Caco-2 (cell line): ENCODE data around the gene NCMAP. TPM values are rescaled to one million over a fixed set of nuclear protein-coding genes. Genes with fewer than 3 reads are reported as not detected.
A peak's percentile ranks its signal among the peaks of the same experiment; 100 is the strongest.

Experiments
- BruUV-seq: library from RNA; stranded (reverse); fragments of 400-500 nt; replicated peaks from 2 replicates; lab custom pipeline; 2021; lab: Mats Ljungman, UMichigan
- CTCF ChIA-PET: fragments of 300-600 bp; sonication (Branson Sonifier 250); formaldehyde crosslinking; loops from one replicate; lab custom pipeline; 2022; ENCODE audit warnings: antibody characterized with exemption; lab: Charles Lee
- POLR2A ChIA-PET: fragments of 300-600 bp; sonication (Branson Sonifier 250); formaldehyde crosslinking; loops from one replicate; lab custom pipeline; 2022; ENCODE audit warnings: antibody characterized with exemption; lab: Charles Lee
- DNase-seq, 2 experiments: peaks; one replicate each; pipeline versions ENCODE4 v3.0.0 to v3.0.0-alpha.2; 2020 to 2022
- H3K27me3 ChIP-seq: replicated peaks from 2 replicates; pipeline ENCODE4 v1.6.0; 2011; ENCODE audit warnings: low read length; ENCODE audit not compliant: control insufficient read depth, insufficient read depth
- H3K36me3 ChIP-seq: 2 replicates; pipeline ENCODE4 v1.5.1; 2011; ENCODE audit warnings: low read length; ENCODE audit not compliant: control insufficient read depth, insufficient read depth
- H3K4me1 ChIP-seq: fragments of 250-450 bp; sonication (Bioruptor Pico); 2 replicates; pipeline ENCODE4 v1.5.1; 2020; ENCODE audit warnings: mild to moderate bottlenecking
- H3K4me3 ChIP-seq: 2 replicates; pipeline ENCODE4 v1.5.1; 2011; ENCODE audit warnings: low read depth, mild to moderate bottlenecking, control low read depth, low read length
- H3K9me3 ChIP-seq: fragments of 250-450 bp; sonication (Bioruptor Pico); 2 replicates; pipeline ENCODE4 v1.5.1; 2020; ENCODE audit warnings: mild to moderate bottlenecking, moderate library complexity
- H3K27ac Mint-ChIP-seq: one replicate; pipeline ENCODE4 v1.8.0; 2022; ENCODE audit warnings: mixed read lengths; ENCODE audit not compliant: unreplicated experiment
- H3K27me3 Mint-ChIP-seq: one replicate; pipeline ENCODE4 v1.8.0; 2022; ENCODE audit warnings: mixed read lengths; ENCODE audit not compliant: insufficient read depth, unreplicated experiment
- H3K36me3 Mint-ChIP-seq: one replicate; pipeline ENCODE4 v1.8.0; 2022; ENCODE audit warnings: mild to moderate bottlenecking, mixed read lengths; ENCODE audit not compliant: insufficient read depth, unreplicated experiment
- H3K4me1 Mint-ChIP-seq: one replicate; pipeline ENCODE4 v1.8.0; 2022; ENCODE audit warnings: low read depth, mixed read lengths; ENCODE audit not compliant: unreplicated experiment
- H3K4me3 Mint-ChIP-seq: one replicate; pipeline ENCODE4 v1.8.0; 2022; ENCODE audit warnings: mild to moderate bottlenecking, moderate library complexity, mixed read lengths; ENCODE audit not compliant: unreplicated experiment
- H3K9me3 Mint-ChIP-seq: one replicate; pipeline ENCODE4 v1.8.0; 2022; ENCODE audit warnings: mixed read lengths; ENCODE audit not compliant: unreplicated experiment
- intact Hi-C: fragments of 100-400 bp; cut with micrococcal nuclease; formaldehyde crosslinking; loops from one replicate; pipeline ENCODE4 v1.10.0; 2022; ENCODE audit not compliant: unreplicated experiment
- total RNA-seq: library from RNA; stranded (reverse); gene quantifications from 2 replicates; pipeline ENCODE4 v1.2.3, GENCODE V29; 2022
- TF ChIP-seq, protein P1 (sequence below), 2 experiments: fragments of 200-600 bp in 1 of 2; IDR thresholded peaks; 1 replicate in 1 of 2; 2 replicates in 1 of 2; pipeline versions ENCODE4 v1.5.1 to v1.8.0; 2011 to 2022; ENCODE audit warnings: antibody characterized with exemption in 1 of 2, control low read depth in 1 of 2, inconsistent platforms in 1 of 2, low read depth in 1 of 2, low read length in 1 of 2, mild to moderate bottlenecking in 1 of 2, moderate library complexity in 1 of 2; ENCODE audit not compliant: insufficient read depth in 1 of 2, severe bottlenecking in 1 of 2, unreplicated experiment in 1 of 2

Gene NCMAP
- total RNA-seq, 1 experiment from 2014 or later = 0.43 TPM

DNA sequence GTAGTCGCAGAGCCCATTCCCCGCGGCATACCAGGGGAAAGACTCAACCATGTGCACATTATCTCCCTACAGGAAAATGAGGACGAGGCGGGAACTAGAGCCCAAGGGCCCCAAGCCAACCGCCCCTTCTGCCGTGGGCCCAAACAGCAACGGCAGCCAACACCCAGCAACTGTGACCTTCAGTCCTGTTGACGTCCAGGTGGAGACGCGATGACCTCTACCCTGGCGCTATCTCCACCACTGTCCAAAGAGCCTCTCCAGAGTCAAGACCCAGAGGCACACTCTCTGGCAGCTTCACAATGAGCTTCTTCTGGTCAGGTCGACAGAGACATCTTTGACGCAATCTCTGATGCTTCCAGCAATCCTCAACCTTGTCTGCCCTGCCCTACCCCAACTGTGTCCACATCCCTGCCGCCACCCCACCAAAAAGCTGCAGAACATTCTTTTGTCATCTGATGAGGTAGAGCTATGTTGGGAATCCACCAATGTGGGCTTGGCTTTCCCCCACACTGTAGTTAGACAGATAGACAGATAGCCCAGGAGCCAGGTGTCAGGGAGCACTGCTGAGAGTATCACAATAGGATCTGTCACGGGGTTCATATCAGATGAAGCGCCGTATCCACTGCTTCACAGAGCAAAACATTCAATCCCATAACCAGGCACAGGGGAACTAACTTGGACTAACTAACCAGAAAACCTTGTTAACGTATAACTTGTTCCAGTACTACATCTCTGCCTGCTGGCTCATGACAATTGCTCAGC, 49.8 kb downstream of the NCMAP start:
- CTCF ChIA-PET = interaction anchor here (0.6 kb wide), 1 partner anchor 190 kb away, joined by 4 read pairs; the partner anchor contains the start of gene NIPAL3
- DNase-seq = peak in 1 of 2 experiments; percentile 45

DNA sequence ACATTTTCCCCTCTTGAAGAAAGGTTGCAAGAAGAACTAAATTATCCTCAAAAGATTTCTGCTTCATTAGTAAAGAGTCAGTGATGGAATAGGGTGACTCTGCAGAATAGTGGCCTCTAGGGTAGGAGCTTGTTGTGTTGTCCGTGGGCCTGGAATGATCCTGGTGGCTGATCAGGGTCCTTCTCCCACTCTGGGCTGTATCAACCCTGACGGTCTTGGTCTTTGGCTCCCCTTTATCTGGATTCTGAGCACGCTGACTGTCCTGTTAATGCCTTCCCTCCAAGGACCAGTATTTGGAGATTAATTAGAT, 50.4 kb downstream of the NCMAP start:
- POLR2A ChIA-PET = no interaction called here

More for the DNA sequence above, 49.8 kb downstream of the NCMAP start:
- H3K4me1 ChIP-seq = no peaks in the 10 kb centered on the region
- Mint-ChIP-seq H3K36me3 (no peaks in the 10 kb centered on the region), H3K9me3 (no peaks in the 10 kb centered on the region), H3K4me1 (peaks cover 4% of the 10 kb centered on the region), H3K4me3 (no peak overlapping the region), H3K27me3 (no peaks in the 10 kb centered on the region), H3K27ac (no peak overlapping the region)
- TF ChIP-seq, protein P1, sequence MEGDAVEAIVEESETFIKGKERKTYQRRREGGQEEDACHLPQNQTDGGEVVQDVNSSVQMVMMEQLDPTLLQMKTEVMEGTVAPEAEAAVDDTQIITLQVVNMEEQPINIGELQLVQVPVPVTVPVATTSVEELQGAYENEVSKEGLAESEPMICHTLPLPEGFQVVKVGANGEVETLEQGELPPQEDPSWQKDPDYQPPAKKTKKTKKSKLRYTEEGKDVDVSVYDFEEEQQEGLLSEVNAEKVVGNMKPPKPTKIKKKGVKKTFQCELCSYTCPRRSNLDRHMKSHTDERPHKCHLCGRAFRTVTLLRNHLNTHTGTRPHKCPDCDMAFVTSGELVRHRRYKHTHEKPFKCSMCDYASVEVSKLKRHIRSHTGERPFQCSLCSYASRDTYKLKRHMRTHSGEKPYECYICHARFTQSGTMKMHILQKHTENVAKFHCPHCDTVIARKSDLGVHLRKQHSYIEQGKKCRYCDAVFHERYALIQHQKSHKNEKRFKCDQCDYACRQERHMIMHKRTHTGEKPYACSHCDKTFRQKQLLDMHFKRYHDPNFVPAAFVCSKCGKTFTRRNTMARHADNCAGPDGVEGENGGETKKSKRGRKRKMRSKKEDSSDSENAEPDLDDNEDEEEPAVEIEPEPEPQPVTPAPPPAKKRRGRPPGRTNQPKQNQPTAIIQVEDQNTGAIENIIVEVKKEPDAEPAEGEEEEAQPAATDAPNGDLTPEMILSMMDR (IDR thresholded peaks at IDR 0.05; ENCODE audit: insufficient read depth in 1 of 2, low read depth in 1 of 2, low read length in 1 of 2, severe bottlenecking in 1 of 2, unreplicated experiment in 1 of 2) = no peak
- H3K36me3 ChIP-seq = no peaks in the 10 kb centered on the region
- no peaks in the 10 kb centered on the region for H3K27me3 ChIP-seq
- POLR2A ChIA-PET = no interaction called here
- H3K4me3 ChIP-seq = no peak overlapping the region
- BruUV-seq = no TSS peak
- no peaks in the 10 kb centered on the region for H3K9me3 ChIP-seq
- intact Hi-C loops = no loop called here

DNA sequence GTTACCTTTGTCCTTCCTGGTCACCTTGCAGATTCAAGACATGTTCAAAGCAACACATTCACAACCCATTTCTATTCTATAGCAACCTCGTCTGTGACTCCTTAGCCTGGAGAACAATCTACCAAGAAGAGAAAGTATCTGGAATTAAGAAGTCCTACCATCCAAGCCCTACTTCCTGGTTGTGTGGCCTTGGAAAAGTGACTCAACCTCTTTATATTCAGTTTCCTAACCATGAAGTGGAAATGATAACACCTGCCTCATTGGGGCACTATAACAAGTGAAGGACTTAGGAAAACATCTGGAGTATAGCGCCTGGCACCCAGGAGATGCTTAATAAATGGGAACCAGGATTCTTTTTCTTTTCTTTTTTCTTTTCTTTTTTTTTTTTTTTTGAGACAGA, 50.7 kb downstream of the NCMAP start:
- H3K27me3 Mint-ChIP-seq = no peaks in the 10 kb centered on the region
- no peak for DNase-seq
- no peaks in the 10 kb centered on the region for H3K9me3 Mint-ChIP-seq
- Histone ChIP-seq H3K4me1 (no peaks in the 10 kb centered on the region), H3K27me3 (no peaks in the 10 kb centered on the region), H3K4me3 (no peak overlapping the region), H3K9me3 (no peaks in the 10 kb centered on the region), H3K36me3 (no peaks in the 10 kb centered on the region)
- H3K36me3 Mint-ChIP-seq = no peaks in the 10 kb centered on the region
- ChIA-PET CTCF (no interaction called here), POLR2A (no interaction called here)
- TF ChIP-seq, protein P1 (IDR thresholded peaks at IDR 0.05; ENCODE audit: insufficient read depth in 1 of 2, low read depth in 1 of 2, low read length in 1 of 2, severe bottlenecking in 1 of 2, unreplicated experiment in 1 of 2) = no peak
- no peak overlapping the region for H3K27ac Mint-ChIP-seq
- H3K4me3 Mint-ChIP-seq = no peak overlapping the region
- intact Hi-C loops = no loop called here
- H3K4me1 Mint-ChIP-seq = no peaks in the 10 kb centered on the region
- BruUV-seq = no TSS peak

More for the DNA sequence above, 50.4 kb downstream of the NCMAP start:
- Mint-ChIP-seq H3K27me3 (no peaks in the 10 kb centered on the region), H3K36me3 (no peaks in the 10 kb centered on the region), H3K9me3 (no peaks in the 10 kb centered on the region), H3K4me1 (no peaks in the 10 kb centered on the region), H3K4me3 (no peak overlapping the region), H3K27ac (no peak overlapping the region)
- TF ChIP-seq, protein P1 (IDR thresholded peaks at IDR 0.05; ENCODE audit: insufficient read depth in 1 of 2, low read depth in 1 of 2, low read length in 1 of 2, severe bottlenecking in 1 of 2, unreplicated experiment in 1 of 2) = no peak
- no peak overlapping the region for H3K4me3 ChIP-seq
- no peak for DNase-seq
- no peaks in the 10 kb centered on the region for H3K27me3 ChIP-seq
- intact Hi-C loops = no loop called here
- no peaks in the 10 kb centered on the region for H3K9me3 ChIP-seq
- no TSS peak for BruUV-seq
- no peaks in the 10 kb centered on the region for H3K4me1 ChIP-seq
- no peaks in the 10 kb centered on the region for H3K36me3 ChIP-seq
- CTCF ChIA-PET = interaction anchor here (0.6 kb wide), 1 partner anchor 190 kb away, joined by 4 read pairs; the partner anchor contains the start of gene NIPAL3
